GM12878 (cell line): Measurements from ENCODE around the gene APOH. TPM values are rescaled to one million over a fixed set of nuclear protein-coding genes. Genes with fewer than 3 reads are reported as not detected.

Source experiments
- ATAC-seq: fragments of 200-7000 bp; cut with Tn5 transposase; 3 replicates; pipeline ENCODE4 v1.9.1; 2020; ENCODE audit warnings: mild to moderate bottlenecking, moderate library complexity
- BruUV-seq: library from RNA; stranded (reverse); fragments of 400-500 nt; replicated peaks from 2 replicates; lab custom pipeline; 2021; lab: Mats Ljungman, UMichigan
- CTCF ChIA-PET: fragments of 300-600 bp; sonication (Branson Sonifier 250); formaldehyde crosslinking; extraction: SDS; loops from one replicate; lab custom pipeline; 2021; ENCODE audit warnings: inconsistent platforms; lab: Yijun Ruan, JAX
- POLR2A ChIA-PET: fragments of 350-600 bp; formaldehyde crosslinking; extraction: SDS; loops from one replicate; lab custom pipeline; 2021; ENCODE audit warnings: inconsistent platforms; lab: Charles Lee
- RAD21 ChIA-PET: fragments of 300-600 bp; sonication (Branson Sonifier 250); formaldehyde crosslinking; loops from one replicate; lab custom pipeline; 2023; ENCODE audit warnings: antibody characterized with exemption; ENCODE audit not compliant: unreplicated experiment; lab: Charles Lee
- SMC1A ChIA-PET: fragments of 300-600 bp; sonication (Branson Sonifier 250); formaldehyde crosslinking; loops from one replicate; lab custom pipeline; 2023; ENCODE audit not compliant: unreplicated experiment, uncharacterized antibody; lab: Charles Lee
- DNase-seq: peaks from one replicate; pipeline ENCODE4 v3.0.0-alpha.2; 2011; ENCODE audit warnings: low read depth, low spot score
- FAIRE-seq: peaks from 3 replicates; lab custom pipeline; 2011; peaks lifted over from hg19 to GRCh38; lab: Jason Lieb, UNC
- H2AFZ ChIP-seq: 2 replicates; pipeline ENCODE4 v1.6.0; 2011; ENCODE audit warnings: low read depth, low read length, control low read depth; ENCODE audit not compliant: control insufficient read depth
- H3K27ac ChIP-seq: 2 replicates; pipeline ENCODE4 v1.5.1; 2011; ENCODE audit warnings: control low read depth; ENCODE audit not compliant: control insufficient read depth, insufficient read depth
- H3K27me3 ChIP-seq, 2 experiments: replicated peaks in 1 of 2; 2 replicates each; pipeline versions ENCODE4 v1.6.0 to v1.6.1; 2011; ENCODE audit warnings: low read length in 1 of 2; ENCODE audit not compliant: control insufficient read depth in 2 of 2, insufficient read depth in 2 of 2
- H3K36me3 ChIP-seq, 2 experiments: 2 replicates each; pipeline ENCODE4 v1.5.1; 2011; ENCODE audit warnings: low read length in 1 of 2; ENCODE audit not compliant: control insufficient read depth in 2 of 2, insufficient read depth in 2 of 2
- H3K4me1 ChIP-seq: 2 replicates; pipeline ENCODE4 v1.6.1; 2011; ENCODE audit warnings: mild to moderate bottlenecking, low read length, moderate library complexity, mixed read lengths; ENCODE audit not compliant: control insufficient read depth, insufficient read depth
- H3K4me2 ChIP-seq: 2 replicates; pipeline ENCODE4 v1.6.0; 2011; ENCODE audit warnings: control low read depth; ENCODE audit not compliant: control insufficient read depth, insufficient read depth
- H3K4me3 ChIP-seq: fragments of 200-600 bp; sonication (generic); 2 replicates; pipeline ENCODE4 v1.5.1; 2016
- H3K79me2 ChIP-seq: 2 replicates; pipeline ENCODE4 v1.6.0; 2011; ENCODE audit warnings: low read length; ENCODE audit not compliant: control insufficient read depth, insufficient read depth
- H3K9ac ChIP-seq: 2 replicates; pipeline ENCODE4 v1.8.0; 2011; ENCODE audit warnings: low read length, control low read depth, mixed read lengths; ENCODE audit not compliant: control insufficient read depth, insufficient read depth
- H3K9me3 ChIP-seq: replicated peaks from 3 replicates; pipeline ENCODE4 v1.5.1; 2011; ENCODE audit warnings: mild to moderate bottlenecking, low read length; ENCODE audit not compliant: control insufficient read depth, insufficient read depth
- H4K20me1 ChIP-seq: 2 replicates; pipeline ENCODE4 v1.6.0; 2011; ENCODE audit not compliant: control insufficient read depth, insufficient read depth
- BACH1 ChIP-seq: fragments of 450-650 bp; IDR thresholded peaks from 2 replicates; pipeline ENCODE4 v1.6.1; 2017; ENCODE audit warnings: mild to moderate bottlenecking, borderline replicate concordance
- EP300 ChIP-seq, 2 experiments: fragments of 150-350 bp in 1 of 2; IDR thresholded peaks; 2 replicates each; pipeline ENCODE4 v1.6.1; 2011 to 2012; ENCODE audit warnings: low read depth in 2 of 2, low read length in 2 of 2, borderline replicate concordance in 1 of 2, improper control_type of control experiment in 1 of 2, inconsistent platforms in 1 of 2; ENCODE audit not compliant: control insufficient read depth in 1 of 2
- MEF2B ChIP-seq: fragments of 450-650 bp; IDR thresholded peaks from 2 replicates; pipeline ENCODE4 v1.6.1; 2018; ENCODE audit warnings: mild to moderate bottlenecking, moderate library complexity; ENCODE audit not compliant: partially characterized antibody, poor library complexity, severe bottlenecking
- NFIC ChIP-seq: IDR thresholded peaks from 2 replicates; pipeline ENCODE4 v1.6.1; 2012; ENCODE audit warnings: low read depth, mild to moderate bottlenecking, inconsistent platforms, low read length, moderate library complexity
- POLR2AphosphoS2 ChIP-seq: IDR thresholded peaks from 2 replicates; pipeline ENCODE4 v1.6.1; 2011; ENCODE audit warnings: low read depth, mild to moderate bottlenecking, low read length, improper control_type of control experiment, moderate library complexity
- RELA ChIP-seq: fragments of 450-650 bp; IDR thresholded peaks from 2 replicates; pipeline ENCODE4 v1.8.0; 2014; ENCODE audit warnings: borderline replicate concordance; ENCODE audit not compliant: partially characterized antibody
- REST ChIP-seq: IDR thresholded peaks from 2 replicates; pipeline ENCODE4 v1.6.1; 2012; ENCODE audit warnings: mild to moderate bottlenecking, low read depth, low read length
- SIX5 ChIP-seq: IDR thresholded peaks from 2 replicates; pipeline ENCODE4 v1.6.1; 2011; ENCODE audit warnings: mild to moderate bottlenecking, low read depth, low read length, moderate library complexity; ENCODE audit not compliant: severe bottlenecking
- YBX1 ChIP-seq: fragments of 450-650 bp; IDR thresholded peaks from 2 replicates; pipeline ENCODE4 v1.6.1; 2016; ENCODE audit warnings: antibody characterized with exemption
- WGBS: methylation state at CpG from one replicate; pipeline ENCODE4 v1.1.6; 2016; ENCODE audit warnings: low lambda C conversion rate; ENCODE audit not compliant: insufficient replicate concordance, insufficient coverage; ENCODE audit errors: missing lambda C conversion rate; 5-methylcytosine and 5-hydroxymethylcytosine counted together
- in situ Hi-C: fragments of 300-500 bp; cut with MboI; formaldehyde crosslinking; loops from 9 replicates; pipeline ENCODE4 v1.14.3; 2018; ENCODE audit warnings: mixed read lengths
- intact Hi-C: fragments of 100-400 bp; cut with micrococcal nuclease; formaldehyde crosslinking; loops from one replicate; pipeline ENCODE4 v1.14.2; 2022; ENCODE audit not compliant: unreplicated experiment
- polyA plus RNA-seq, 11 experiments: library from polyadenylated mRNA; depleted of rRNA in 4 of 11; unstranded in 6 of 11; stranded (reverse) in 5 of 11; fragments of >200 nt; fragmentation: Nextera tagmentation in 4 of 11; fragmentation: Illumina TruSeq in 1 of 11; extraction: Ambion mirVana in 4 of 11; extraction: Trizol in 1 of 11; gene quantifications; 1 replicate in 1 of 11; 2 replicates in 10 of 11; pipeline versions ENCODE4 v1.2.1 to v1.2.3, GENCODE V29; 2011 to 2016; ENCODE audit warnings: inconsistent platforms in 2 of 11, missing spikeins in 2 of 11, low read depth in 1 of 11
- total RNA-seq, 4 experiments: library from RNA; depleted of rRNA in 3 of 4; stranded (reverse); fragments of >200 nt in 3 of 4; fragmentation: Illumina TruSeq in 1 of 4; extraction: Trizol in 1 of 4; gene quantifications; 2 replicates each; pipeline versions ENCODE4 v1.2.1 to v1.2.3, GENCODE V29; 2013 to 2021

Gene APOH
- total and polyA plus RNA-seq, 10 of the 15 experiments (the other 5 are each of a cell fraction or from before 2014, with no cell fraction given), result 1.8 TPM; not detected in 9

GRCh38 chr17:66172691-66173223, 56.5 kb downstream of the APOH start (continued):
- no peak for TF ChIP-seq EP300 (IDR thresholded peaks at IDR 0.05; ENCODE audit: borderline replicate concordance in 1 of 2, control insufficient read depth in 1 of 2, low read depth in 2 of 2, low read length in 2 of 2)
- TF ChIP-seq YBX1, result no peak

GRCh38 chr17:66172144-66172543, 57.1 kb downstream of the APOH start:
- Histone ChIP-seq H3K27me3 (no peaks in the 10 kb centered on the region; a peak in 1 of 4 replicates), H3K9ac (no peak overlapping the region), H2AFZ (no peak overlapping the region), H3K9me3 (no peaks in the 10 kb centered on the region), H3K36me3 (no peaks in the 10 kb centered on the region), H3K79me2 (no peaks in the 10 kb centered on the region), H4K20me1 (no peaks in the 10 kb centered on the region), H3K27ac (no peak overlapping the region), H3K4me3 (no peak overlapping the region), H3K4me1 (no peaks in the 10 kb centered on the region), H3K4me2 (no peak overlapping the region)
- intact Hi-C loops (no loop called here), in situ Hi-C loops (no loop called here)
- ChIA-PET CTCF (interaction anchor here (0.7 kb wide), 1 partner anchor 9 kb away, joined by 3 read pairs; no protein-coding TSS in a partner anchor), RAD21 (no interaction called here), SMC1A (no interaction called here), POLR2A (no interaction called here)
- TF ChIP-seq BACH1, result no peak
- no peak for TF ChIP-seq REST
- no peak for TF ChIP-seq POLR2AphosphoS2
- no peak for TF ChIP-seq MEF2B
- no peak for TF ChIP-seq NFIC
- no peak for TF ChIP-seq RELA
- TF ChIP-seq SIX5, result no peak
- ATAC-seq (no peak), FAIRE-seq (no peak), DNase-seq (no peak)
- 1% methylated on average over 5 of the region's 5 CpGs for WGBS
- BruUV-seq, result no TSS peak
